ENCODE measurements around the gene MLNR.
A peak's percentile ranks its signal among the peaks of the same experiment; 100 is the strongest.

MLNR gene, protein sequence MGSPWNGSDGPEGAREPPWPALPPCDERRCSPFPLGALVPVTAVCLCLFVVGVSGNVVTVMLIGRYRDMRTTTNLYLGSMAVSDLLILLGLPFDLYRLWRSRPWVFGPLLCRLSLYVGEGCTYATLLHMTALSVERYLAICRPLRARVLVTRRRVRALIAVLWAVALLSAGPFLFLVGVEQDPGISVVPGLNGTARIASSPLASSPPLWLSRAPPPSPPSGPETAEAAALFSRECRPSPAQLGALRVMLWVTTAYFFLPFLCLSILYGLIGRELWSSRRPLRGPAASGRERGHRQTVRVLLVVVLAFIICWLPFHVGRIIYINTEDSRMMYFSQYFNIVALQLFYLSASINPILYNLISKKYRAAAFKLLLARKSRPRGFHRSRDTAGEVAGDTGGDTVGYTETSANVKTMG

DNA sequence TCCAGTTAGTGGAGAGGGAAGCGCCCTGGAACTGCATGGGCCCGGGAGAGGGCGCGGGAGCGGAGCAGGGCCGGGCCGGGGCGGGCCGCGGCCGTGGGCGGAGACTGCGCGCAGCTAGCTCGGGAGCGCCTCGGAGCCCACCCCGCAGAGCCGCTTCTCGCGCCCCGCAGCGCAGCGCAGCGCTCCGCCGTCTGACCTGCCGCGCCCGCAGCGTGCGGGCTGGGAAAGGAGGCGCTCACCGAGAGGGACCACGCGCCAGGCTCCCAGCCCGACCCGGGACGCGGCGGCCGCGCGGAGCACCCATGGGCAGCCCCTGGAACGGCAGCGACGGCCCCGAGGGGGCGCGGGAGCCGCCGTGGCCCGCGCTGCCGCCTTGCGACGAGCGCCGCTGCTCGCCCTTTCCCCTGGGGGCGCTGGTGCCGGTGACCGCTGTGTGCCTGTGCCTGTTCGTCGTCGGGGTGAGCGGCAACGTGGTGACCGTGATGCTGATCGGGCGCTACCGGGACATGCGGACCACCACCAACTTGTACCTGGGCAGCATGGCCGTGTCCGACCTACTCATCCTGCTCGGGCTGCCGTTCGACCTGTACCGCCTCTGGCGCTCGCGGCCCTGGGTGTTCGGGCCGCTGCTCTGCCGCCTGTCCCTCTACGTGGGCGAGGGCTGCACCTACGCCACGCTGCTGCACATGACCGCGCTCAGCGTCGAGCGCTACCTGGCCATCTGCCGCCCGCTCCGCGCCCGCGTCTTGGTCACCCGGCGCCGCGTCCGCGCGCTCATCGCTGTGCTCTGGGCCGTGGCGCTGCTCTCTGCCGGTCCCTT, at the start of gene MLNR:
Gene MLNR, plus strand, starts transcription at position 303 of the 820 bp plus-strand sequence. Its CDS starts 0 bp downstream, at position 303.
- DNase-seq: no peak

DNA sequence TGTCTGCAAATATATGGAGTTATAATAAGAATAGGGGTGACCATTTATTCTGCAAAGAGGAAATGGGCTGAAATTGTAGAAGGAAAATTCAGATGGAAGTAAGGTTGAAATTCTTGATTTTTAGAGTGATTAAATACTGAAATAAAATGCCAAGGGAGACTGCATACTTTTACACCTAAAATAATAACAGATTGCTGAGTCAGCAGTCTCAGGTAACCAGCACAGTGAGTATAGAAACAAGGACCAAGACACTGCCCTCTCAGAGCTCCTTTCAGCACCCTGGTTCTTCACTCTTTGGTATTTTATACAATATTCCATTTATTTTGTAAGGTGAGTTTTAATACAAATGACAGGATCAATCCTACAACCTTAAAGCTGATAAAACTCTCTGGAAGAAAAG, 48.8 kb upstream of the MLNR start:
- no peak for DNase-seq

DNA sequence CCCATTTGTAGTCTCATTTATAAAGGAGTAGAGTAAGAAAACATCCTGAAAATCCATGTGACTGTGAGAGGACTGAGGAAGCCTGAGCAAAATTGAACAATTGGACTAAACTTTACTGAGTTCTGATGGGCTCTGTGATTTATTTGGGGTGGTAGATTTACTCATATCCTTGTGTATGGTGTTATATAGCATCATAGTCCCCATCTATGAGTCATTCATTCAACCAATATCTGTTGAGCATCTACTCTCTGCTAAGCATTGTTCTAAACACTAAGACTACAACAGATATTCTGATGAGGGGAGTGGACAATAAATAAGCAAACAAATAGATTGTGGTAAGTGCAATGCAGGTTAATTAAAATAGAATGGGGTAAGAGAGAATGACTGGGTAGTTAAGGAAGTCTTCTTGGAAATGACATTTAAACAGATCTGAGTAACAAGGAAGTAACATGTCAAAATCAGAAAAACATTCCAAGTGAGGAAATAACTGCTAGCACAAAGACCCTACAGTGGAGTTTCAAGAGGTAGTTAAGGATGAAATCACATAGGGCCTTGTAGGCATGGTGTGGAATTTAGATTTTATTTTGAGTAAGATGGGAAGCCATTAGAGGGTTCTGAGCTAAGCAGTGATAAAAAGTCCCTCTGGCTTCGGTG, 36.3 kb upstream of the MLNR start:
- DNase-seq: no peak

DNA sequence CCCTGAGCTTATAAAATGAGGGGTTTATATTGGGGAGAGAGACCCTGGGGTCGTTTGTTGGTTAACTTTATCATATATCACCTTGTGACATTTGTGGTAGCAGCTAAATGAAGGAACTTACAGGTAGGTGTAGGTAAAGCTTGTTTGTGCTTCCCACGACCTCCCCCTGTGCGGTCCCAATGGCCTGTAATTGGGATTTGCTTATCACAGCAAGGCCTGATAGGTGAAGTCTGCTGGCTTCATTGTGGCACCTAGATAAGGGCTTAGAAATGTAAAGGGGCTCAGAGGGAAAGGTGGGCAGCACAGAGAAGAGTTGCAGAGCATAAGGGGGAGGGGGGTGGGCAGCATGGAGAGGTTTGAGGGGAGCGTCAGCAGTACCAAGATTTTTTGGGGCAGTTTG, 35.5 kb upstream of the MLNR start:
- no peak for DNase-seq

DNA sequence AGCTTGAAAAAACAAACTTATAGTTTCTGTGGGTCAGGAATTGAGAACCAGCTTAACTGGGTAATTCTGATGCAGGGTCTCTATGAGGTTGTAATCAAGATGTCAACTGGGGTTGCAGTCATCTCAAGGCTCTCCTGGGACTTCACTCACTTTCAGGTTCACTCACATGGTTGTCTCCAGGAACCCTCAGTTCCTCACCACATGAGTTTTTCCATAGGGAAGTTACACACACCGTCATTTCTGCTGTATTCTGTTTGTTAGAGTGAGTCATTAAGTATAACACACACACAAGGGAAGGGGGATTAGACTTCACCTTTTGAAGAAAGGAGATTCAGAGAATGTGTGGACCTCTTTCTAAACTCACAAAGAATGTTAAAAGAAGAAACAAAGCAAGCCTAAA, 34.9 kb upstream of the MLNR start:
- no peak for DNase-seq

DNA sequence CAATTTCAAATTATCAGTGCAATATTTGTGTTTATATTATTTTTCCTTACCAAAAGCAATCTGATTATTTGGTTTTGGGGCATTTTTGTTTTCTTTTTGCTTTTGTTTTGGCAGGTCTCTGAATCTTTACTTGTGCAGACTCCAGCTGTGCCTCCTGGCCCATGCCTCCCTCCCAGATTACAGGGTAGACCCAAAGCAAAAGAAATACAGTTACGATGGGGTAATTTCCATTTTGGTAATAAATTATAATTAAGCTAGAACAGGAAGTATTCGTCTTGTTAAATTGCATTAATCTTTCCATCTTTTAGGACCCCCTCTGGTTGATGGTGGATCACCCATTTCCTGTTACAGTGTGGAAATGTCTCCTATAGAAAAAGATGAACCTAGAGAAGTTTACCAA, 29.2 kb upstream of the MLNR start:
- DNase-seq: no peak

DNA sequence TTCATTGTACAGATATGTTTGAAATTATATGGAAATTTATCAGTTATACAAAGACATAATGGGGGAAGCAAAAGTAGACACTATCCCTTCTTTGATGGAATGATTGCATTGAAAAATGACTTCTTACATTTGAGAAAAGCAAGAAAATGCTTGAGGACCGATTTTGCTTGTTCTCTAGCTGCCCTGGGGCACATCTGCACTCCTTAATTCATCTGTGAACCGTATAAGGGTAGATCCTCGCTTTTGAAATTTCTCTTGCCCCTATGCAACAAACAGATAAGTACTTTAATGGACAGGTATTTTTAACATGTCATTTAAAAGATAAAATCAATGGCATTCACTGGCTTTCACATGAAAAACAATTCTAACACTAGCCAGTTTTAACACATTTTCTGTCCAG, 13.5 kb upstream of the MLNR start:
- DNase-seq: no peak

DNA sequence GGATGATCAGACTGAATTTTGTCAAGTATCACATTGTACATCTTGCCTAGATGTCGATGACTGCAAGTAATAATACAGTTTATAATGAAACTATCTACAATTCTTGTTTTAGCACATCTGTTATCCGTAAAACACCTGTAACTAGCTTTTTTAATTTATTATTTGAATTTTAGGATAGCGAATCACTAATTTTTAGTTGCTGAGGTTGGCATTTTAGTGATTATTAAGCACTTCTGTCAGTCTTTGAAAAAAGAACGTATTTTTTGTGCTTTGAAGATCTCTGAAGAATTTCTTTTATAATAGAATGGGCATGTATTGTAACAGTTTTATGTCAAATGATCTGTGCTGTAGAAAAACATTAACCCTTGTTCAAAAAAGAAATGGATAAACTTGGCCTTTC, 11.5 kb upstream of the MLNR start:
- DNase-seq: no peak

DNA sequence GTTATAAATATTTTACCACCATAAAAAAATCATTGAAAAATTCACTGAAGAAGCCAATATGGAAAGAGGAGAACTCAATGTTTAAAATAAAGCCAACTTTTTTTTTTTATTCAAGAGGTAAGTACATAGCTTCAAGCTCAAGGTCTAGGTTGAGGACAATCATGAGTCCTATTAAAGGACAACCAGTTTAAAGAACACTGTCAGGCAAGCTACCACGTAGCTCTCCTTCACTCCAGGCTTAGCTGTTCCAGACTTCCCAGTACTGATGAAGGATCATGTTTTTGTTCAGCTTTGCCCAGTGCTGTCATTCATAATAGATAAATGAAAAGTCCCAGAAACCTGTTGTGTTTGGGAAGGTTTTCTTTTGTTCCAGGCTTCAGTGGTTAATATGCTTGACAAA, 10.0 kb upstream of the MLNR start:
- DNase-seq: no peak

DNA sequence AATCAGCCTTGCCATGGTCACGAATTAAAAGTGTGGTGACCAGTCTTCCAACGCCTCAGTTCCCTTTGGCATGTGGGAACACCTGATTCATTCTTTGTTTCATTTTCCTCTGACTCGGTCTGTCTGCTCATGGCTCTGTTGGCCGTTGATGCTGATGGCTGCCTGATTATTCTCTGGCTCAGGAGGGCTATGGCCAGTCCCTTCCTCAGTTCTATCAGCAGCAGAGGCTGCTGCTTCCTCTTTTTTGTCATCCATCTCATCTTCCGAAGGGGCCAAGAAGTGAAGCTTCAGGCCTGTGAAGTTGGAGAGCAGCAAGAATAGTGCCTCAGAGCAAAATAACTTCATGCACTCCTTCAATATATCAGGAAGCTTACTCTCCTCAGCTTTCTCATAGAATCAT, 9.5 kb upstream of the MLNR start:
- DNase-seq: no peak

DNA sequence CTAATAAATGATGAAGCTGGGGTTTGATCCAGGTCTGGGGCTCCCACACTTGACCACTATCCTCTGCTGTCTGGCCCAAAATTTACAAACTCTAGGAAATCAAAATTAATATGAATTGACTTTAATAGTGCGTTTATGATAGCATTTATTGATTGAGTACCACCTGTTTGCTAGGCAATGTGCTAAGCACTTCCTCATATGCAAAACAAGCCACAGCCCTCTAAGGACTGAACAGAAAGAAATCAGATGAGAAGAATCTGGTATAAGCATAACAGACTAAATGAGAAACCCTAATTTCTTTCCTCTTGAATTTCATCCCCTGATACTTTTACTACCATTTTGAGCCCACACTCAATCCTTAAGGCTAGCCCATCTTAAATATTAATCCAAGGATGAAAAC, 6.6 kb upstream of the MLNR start:
- DNase-seq: no peak

DNA sequence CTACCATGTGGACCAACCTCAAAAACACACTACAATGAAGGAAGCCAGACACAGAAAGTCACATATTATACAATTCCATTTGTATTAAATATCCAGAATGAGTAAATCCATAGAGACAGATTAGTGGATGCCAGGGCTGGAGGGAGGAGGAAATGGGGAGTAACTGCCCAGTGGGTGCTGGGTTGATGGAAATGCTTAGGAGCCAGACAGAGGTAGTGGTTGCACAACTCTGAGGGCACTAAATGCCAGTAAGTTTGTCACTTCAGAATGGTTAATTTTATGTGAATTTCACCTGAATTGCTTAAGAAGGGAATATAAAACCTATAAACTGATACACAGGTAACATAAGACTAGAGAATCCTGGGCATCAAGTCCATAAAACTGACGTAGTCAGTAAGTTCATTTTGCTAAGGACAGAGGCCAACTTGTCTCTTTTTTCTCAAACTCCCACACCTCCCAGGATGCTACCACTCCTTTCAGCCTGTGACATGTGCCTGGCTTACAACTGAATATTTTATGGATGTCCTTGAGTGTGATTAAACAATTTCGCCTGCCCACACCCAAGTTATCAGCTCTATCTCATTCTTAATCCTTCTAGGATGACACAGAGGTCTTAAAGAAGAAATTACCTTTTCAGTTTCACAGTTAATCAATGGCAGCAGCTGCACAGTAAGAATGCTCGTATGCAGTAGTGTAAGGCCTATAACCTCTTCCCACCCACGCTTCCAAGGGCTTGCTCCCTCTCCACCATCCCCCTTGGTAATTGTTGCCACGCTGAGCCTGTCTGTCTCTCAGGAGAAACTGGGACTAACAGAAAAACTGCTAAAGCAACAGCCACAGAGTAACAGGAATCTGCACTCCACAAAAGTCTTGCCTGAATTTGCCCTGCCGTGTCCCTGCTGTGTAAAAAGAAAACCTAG, 5.9 kb upstream of the MLNR start:
- no peak for DNase-seq

DNA sequence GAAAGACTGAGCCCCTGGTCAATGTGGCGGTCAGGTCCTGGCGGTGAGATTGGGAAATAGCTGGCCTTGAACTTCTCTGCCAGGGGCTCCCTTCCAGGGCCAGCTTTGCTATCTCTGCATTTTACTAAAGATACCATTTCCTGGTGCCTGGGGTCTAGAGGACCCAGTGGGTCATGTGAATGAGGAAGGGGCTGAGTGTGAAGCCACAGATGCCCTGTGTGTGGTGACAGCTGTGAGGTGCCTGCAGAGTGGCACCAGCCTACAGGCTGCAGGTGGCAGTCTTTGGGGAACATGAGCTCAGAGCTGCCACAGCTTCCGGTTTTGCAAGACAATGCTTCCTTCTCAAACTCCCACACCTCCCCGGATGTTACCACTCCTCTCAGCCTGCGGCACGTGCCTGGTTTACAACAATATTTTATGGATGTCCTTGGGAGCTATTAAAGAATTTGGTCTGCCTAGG, 5.2 kb upstream of the MLNR start:
- peak; percentile 95 for DNase-seq

DNA sequence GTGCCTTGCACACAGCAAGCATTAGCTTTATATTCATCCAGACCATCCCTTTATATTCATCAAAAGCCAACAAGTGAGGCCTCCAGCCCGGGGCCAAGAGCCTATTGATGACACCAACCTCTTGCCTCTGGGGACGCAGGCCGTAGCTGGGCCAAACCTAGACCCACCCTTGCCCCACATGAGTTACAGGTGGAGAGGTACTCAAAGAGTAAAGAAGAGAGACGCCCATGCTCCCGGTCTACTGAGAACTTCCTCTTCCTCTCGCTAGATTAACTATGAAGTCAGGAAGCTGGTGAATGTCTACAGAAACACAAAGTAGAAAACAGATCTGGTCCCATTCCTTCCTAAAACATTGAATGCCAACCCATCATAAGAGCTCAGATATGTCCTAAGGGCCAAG, 3.8 kb upstream of the MLNR start:
- no peak for DNase-seq

DNA sequence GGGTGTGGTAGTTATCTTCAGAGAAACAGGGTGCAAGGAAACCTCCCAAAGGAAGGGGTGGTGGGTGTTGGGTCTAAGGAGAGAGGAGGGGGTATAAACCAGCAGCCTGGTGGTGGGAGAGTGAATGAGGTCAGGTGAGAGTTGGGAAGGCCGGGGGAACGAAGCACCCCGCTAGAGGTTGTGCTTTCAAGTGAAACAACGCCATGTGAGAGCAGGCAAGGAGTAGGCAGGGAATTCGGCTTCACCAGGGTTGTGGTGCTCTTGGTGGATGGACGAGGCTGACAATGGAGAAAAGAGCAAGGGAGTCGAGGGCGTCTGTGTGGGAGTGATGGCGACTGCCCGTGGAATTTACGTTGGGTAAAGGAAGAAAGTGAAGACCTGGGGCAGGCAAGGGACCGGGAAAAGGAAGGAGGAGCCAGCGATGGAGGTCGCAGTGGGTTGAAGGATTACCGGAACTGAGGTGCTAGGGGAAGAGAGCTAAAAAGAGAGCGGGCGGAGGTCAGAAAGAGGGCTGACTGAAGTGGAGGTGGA, 2.1 kb upstream of the MLNR start:
- no peak for DNase-seq

DNA sequence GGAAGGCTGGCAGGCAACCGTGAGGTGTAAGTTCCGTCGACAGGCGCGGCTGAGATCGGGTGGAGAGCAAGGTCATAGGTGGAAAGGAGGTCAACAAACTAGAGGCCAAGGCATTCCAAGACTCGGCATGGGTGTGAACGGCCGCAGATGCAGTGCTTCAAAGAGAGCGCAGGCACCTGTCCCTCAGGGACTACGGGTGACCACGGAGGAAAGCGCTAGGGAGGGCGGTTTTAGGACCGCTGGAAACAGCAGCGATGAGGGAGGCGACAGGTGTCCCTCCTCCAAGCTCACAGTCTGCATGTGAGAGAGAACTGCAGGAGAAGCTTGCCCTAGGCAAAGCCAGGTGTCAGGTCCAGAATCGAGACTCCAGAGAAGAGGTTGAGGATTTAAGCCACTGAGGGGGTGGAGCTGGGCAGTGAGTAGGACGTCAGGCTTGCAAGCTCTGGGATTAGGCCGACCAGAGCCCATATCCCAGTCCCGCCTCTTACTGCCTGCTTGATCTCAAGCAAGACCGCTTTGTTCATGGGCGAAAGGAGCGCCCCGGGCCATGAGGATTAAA, 1.6 kb upstream of the MLNR start:
- no peak for DNase-seq

DNA sequence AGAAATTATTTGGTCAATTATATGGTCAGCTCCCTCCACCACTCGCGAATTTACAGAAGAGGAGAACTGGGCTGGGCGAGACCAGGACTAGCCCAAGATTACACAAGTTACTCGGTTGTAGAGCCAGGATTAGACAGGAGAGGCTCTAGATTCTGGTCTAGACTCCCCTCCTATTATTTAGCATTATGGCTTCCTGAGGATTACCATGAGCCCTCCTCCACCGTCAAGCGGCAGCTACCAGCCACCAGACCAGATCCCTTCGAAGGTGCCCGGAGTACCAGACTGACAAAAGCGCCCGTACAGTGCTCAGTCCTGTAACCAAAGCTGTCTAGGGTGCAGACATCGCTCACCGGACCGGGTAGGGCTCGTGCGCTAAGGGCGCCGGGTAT, 497 bp upstream of the MLNR start:
- no peak for DNase-seq

DNA sequence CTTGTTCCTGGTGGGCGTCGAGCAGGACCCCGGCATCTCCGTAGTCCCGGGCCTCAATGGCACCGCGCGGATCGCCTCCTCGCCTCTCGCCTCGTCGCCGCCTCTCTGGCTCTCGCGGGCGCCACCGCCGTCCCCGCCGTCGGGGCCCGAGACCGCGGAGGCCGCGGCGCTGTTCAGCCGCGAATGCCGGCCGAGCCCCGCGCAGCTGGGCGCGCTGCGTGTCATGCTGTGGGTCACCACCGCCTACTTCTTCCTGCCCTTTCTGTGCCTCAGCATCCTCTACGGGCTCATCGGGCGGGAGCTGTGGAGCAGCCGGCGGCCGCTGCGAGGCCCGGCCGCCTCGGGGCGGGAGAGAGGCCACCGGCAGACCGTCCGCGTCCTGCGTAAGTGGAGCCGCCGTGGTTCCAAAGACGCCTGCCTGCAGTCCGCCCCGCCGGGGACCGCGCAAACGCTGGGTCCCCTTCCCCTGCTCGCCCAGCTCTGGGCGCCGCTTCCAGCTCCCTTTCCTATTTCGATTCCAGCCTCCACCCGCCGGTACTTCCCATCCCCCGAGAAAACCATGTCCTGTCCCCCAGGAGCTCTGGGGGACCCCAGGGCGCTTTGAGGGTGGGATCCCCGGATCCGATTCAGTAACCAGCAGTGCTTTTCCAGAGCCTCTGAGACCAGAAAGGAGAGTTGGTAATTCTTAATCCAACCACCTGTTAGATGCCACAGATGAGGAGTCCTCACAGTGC, 885 bp downstream of the MLNR start:
- no peak for DNase-seq

DNA sequence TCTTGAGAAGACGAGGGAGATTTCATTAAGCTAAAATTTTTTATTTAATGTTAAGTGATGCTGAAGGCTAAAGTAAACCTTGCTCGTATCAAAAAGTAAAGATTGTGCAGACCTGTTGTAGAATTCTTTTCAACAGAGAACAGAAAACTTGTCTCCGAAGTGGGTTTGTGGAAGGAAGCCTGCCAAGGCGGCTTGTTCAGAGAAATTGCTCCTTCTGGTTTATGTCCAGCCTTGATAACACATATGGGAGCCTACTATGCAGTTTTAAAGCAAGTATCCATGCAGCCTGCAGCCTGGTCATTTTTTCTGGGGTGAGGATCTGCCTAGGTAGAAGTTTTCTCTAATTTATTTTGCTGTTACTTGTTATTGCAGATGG, 1.4 kb downstream of the MLNR start:
- DNase-seq: no peak

DNA sequence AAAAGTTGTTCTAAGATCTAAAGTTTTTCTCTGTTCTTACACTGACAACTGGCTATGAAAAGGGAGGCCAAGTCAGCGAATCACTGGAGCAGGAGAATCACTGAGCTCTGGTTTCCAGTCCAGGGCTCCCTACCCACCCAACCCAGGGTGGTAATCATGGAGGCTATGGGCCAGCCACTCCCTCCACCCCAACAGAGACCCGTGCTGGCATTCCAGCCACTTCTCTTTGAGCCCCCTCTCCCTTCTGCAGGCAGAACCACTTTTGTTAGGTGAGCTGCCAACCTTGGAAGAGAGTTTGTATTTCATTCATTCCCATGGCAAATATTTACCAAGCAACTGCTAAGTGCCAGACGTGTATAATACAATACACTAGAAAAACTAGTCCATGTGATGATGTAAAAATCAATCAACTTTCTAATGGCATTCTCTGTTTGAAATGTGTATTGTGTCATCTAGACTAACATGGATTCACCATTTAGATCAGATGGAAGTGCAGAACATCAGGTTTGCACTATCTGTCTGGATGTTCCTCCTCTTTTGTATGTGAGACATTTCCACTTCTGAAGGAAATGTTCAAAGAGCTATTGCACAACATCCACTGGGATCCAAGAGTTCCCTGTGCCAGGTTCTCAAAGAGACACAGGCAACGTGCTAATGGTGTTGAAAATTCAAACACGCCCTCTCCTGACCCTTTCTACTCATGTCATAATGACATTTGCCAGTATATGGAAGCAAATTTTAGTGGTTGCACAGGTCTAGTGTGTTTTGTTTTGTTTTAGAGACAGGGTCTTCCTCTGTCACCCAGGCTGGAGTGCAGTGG, 5.3 kb downstream of the MLNR start:
- DNase-seq: no peak

Measured in SIG-M5 (cell line).